C4-2B (cell line): ENCODE measurements around the gene NPAT.
"Not testable (repeated sequence)": the region's sequence is repeated elsewhere in the genome, so short reads cannot be mapped to it uniquely, and the experiment has no call there.

Experiments
- H3K27ac ChIP-seq: fragments of 450-650 bp; 2 replicates; pipeline ENCODE4 v1.5.1; 2017
- CTCF ChIP-seq: fragments of 450-650 bp; conservative IDR thresholded peaks from 2 replicates; pipeline ENCODE4 v1.5.1; 2017; ENCODE audit warnings: mild to moderate bottlenecking
- ZFX ChIP-seq: fragments of 450-650 bp; IDR thresholded peaks from 2 replicates; pipeline ENCODE4 v1.6.1; 2017

Gene NPAT

GRCh38 chr11:108196901-108197300, 25.5 kb downstream of the NPAT start:
- H3K27ac ChIP-seq = no peak overlapping the region
- TF ChIP-seq ZFX (no peak), CTCF (no peak)

- no peak for TF ChIP-seq ZFX
- TF ChIP-seq CTCF = no peak
- H3K27ac ChIP-seq = no peak overlapping the region
Observed at GRCh38 chr11:108193725-108194124, 28.7 kb downstream of the NPAT start.

- no peak overlapping the region for H3K27ac ChIP-seq
- TF ChIP-seq CTCF (no peak), ZFX (no peak)
Observed at GRCh38 chr11:108177570-108177969, 44.9 kb downstream of the NPAT start.

GRCh38 chr11:108170184-108170583, 52.3 kb downstream of the NPAT start:
- H3K27ac ChIP-seq = no peak overlapping the region
- TF ChIP-seq CTCF = no peak
- TF ChIP-seq ZFX = no peak

- TF ChIP-seq CTCF = no peak
- no peak for TF ChIP-seq ZFX
- H3K27ac ChIP-seq = no peak overlapping the region
Observed at GRCh38 chr11:108167624-108168023, 54.8 kb downstream of the NPAT start.

GRCh38 chr11:108162878-108163277, 59.6 kb downstream of the NPAT start:
- H3K27ac ChIP-seq = not testable (repeated sequence)

- TF ChIP-seq ZFX (no peak), CTCF (no peak)
- H3K27ac ChIP-seq = no peak overlapping the region
Observed at GRCh38 chr11:108160970-108161566, 61.4 kb downstream of the NPAT start.

GRCh38 chr11:108154591-108154990, 67.8 kb downstream of the NPAT start:
- H3K27ac ChIP-seq = no peak overlapping the region
- no peak for TF ChIP-seq CTCF
- TF ChIP-seq ZFX = no peak
